ENCODE measurements around the gene ZNF81. TPM values are rescaled to one million over a fixed set of nuclear protein-coding genes. Genes with fewer than 3 reads are reported as not detected.

Gene ZNF81
- polyA plus RNA-seq, 2 of the 4 experiments (the other 2 are of a cell fraction): 3.8 to 8.3 TPM

GRCh38 chrX:47873123-47873522 lies 36.4 kb downstream of the ZNF81 start:
- POLR2A ChIA-PET: no interaction called here
- no peak for DNase-seq (ENCODE audit: low read depth in 1 of 2, low spot score in 1 of 2)

GRCh38 chrX:47877327-47877726 lies 40.6 kb downstream of the ZNF81 start:
- Histone ChIP-seq H3K9me3 (no peaks in the 10 kb centered on the region; the same call in 2 of the 3 replicates), H3K4me3 (no peak overlapping the region), H3K4me2 (no peak overlapping the region), H3K4me1 (no peaks in the 10 kb centered on the region), H3K27ac (no peak overlapping the region)
- DNase-seq (ENCODE audit: low read depth in 1 of 2, low spot score in 1 of 2): no peak
- TF ChIP-seq CEBPB (IDR thresholded peaks at IDR 0.05) (no peak), PHF8 (IDR thresholded peaks at IDR 0.05; ENCODE audit: borderline replicate concordance, low read depth) (no peak), NFE2L2 (conservative IDR thresholded peaks at IDR 0.05; ENCODE audit: low read length) (no peak), EP300 (IDR thresholded peaks at IDR 0.05) (no peak), HOXA7 (CRISPR knock-in tag; IDR thresholded peaks at IDR 0.05) (no peak), RCOR1 (IDR thresholded peaks at IDR 0.05; ENCODE audit: low read depth, low read length) (no peak), MYC (IDR thresholded peaks at IDR 0.05; ENCODE audit: borderline replicate concordance, low read length) (no peak), EHMT2 (IDR thresholded peaks at IDR 0.05; ENCODE audit: low read depth) (no peak), HOXB5 (CRISPR knock-in tag; IDR thresholded peaks at IDR 0.05) (no peak), BHLHE40 (IDR thresholded peaks at IDR 0.05; ENCODE audit: low read depth, low read length) (no peak), HMGXB4 (CRISPR knock-in tag; IDR thresholded peaks at IDR 0.05; ENCODE audit: borderline replicate concordance) (no peak), JUN (IDR thresholded peaks at IDR 0.05) (no peak), ELK1 (IDR thresholded peaks at IDR 0.05; ENCODE audit: low read depth, low read length) (no peak)
- 85% methylated on average over 6 of the region's 6 CpGs for WGBS (ENCODE audit: missing lambda C conversion rate)
- POLR2A ChIA-PET: no interaction called here
- peak; percentile 68 for FAIRE-seq
- ATAC-seq: no peak
- CTCF ChIA-PET: no interaction called here

More at GRCh38 chrX:47873123-47873522, 36.4 kb downstream of the ZNF81 start:
- 90% methylated on average over 3 of the region's 3 CpGs for WGBS (ENCODE audit: missing lambda C conversion rate)
- ATAC-seq (no peak), FAIRE-seq (peak; percentile 13)
- CTCF ChIA-PET: no interaction called here
- no peaks in the 10 kb centered on the region; the same call in 2 of the 3 replicates for H3K9me3 ChIP-seq
- TF ChIP-seq ZC3H11A (IDR thresholded peaks at IDR 0.05) (no peak), FOSB (CRISPR knock-in tag; IDR thresholded peaks at IDR 0.05) (no peak), HDAC2 (IDR thresholded peaks at IDR 0.05) (no peak), REST (IDR thresholded peaks at IDR 0.05) (no peak), ELK1 (IDR thresholded peaks at IDR 0.05; ENCODE audit: low read depth, low read length) (no peak), RCOR1 (IDR thresholded peaks at IDR 0.05; ENCODE audit: low read depth, low read length) (no peak), ESRRA (IDR thresholded peaks at IDR 0.05; ENCODE audit: borderline replicate concordance, low read length) (no peak), FOXS1 (CRISPR knock-in tag; IDR thresholded peaks at IDR 0.05) (no peak), TFCP2L1 (CRISPR knock-in tag; IDR thresholded peaks at IDR 0.05) (no peak), JUNB (IDR thresholded peaks at IDR 0.05) (no peak), HOXA7 (CRISPR knock-in tag; IDR thresholded peaks at IDR 0.05) (no peak)
- no peak overlapping the region for H3K4me3 ChIP-seq
- H3K27ac ChIP-seq: no peak overlapping the region
- H3K4me1 ChIP-seq: no peaks in the 10 kb centered on the region
- no peak overlapping the region for H3K4me2 ChIP-seq

Measured in A549 (cell line).